NCI-H345 (cell line): ENCODE results near the gene SLC16A1.
"Not testable (repeated sequence)": the region's sequence is repeated elsewhere in the genome, so short reads cannot be mapped to it uniquely, and the experiment has no call there.

Experiments used
- DNase-seq: peaks from one replicate; lab custom pipeline; 2025; lab: John Stamatoyannopoulos, UW

SLC16A1 gene

GRCh38 chr1:112964347-112964746 is 8.4 kb upstream of the SLC16A1 start:
- DNase-seq, result no peak

DNA sequence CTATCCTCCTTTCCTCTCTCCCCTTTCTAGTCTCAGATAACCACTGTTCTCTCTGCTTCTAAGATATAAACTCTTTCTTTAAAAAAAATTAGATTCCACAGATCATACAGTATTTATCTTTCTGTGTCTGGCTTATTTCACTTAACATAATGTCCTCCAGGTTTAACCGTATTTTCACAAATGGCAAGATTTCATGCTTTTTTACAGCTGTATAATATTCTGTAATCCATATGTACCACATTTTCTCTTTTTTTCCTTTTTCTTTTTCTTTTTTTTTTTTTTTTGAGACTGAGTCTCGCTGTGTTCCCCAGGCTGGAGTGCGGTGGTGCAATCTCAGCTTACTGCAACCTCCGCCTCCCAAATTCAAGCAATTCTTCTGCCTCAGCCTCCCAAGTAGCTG is 5.1 kb upstream of the SLC16A1 start:
- no peak for DNase-seq

- no peak for DNase-seq
These were observed 4.4 kb upstream of the SLC16A1 start for GRCh38 chr1:112960384-112960783.

DNA sequence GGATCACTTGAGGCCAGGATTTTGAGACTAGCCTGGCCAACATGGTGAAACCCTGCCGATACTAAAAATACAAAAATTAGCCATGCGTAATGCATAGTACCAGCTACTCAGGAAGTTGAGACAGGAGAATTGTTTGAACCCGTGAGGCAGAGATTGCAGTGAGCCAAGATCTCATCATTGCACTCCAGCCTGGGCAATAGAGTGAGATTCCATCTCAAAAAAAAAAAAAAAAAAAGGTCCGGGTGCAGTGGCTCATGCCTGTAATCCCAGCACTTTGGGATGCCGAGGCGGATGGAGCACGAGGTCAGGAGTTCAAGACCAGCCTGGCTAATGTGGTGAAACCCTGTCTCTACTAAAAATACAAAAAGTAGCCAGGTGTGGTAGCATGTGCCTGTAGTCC is 2.2 kb upstream of the SLC16A1 start:
- not testable (repeated sequence) for DNase-seq

GRCh38 chr1:112957133-112957812 is 1.3 kb upstream of the SLC16A1 start:
- peak; percentile 18 for DNase-seq

- DNase-seq, result peak; percentile 31
These were observed 642 bp upstream of the SLC16A1 start for GRCh38 chr1:112956544-112957132.

GRCh38 chr1:112954945-112955772 is 837 bp downstream of the SLC16A1 start:
- peak; percentile 48 for DNase-seq

GRCh38 chr1:112954017-112954650 is 1.9 kb downstream of the SLC16A1 start:
- DNase-seq, result no peak

DNA sequence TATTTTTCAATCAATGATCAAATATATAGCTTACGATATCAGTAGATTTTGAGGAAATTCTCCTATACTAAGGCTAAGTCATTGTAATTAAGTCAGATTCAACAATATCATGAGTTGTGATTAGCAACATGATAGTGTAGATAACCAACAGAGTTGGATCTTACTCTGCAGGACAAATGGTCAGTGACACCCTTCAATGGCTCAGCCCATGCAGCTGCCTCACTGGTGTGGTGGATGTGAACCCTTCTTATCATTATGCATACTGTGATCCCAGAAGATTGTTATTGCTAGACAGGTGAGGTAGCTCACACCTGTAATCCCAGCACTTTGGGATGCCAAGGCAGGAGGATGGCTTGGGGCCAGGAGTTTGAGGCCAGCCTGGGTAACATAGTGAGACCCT is 5.6 kb downstream of the SLC16A1 start:
- DNase-seq, result no peak

DNA sequence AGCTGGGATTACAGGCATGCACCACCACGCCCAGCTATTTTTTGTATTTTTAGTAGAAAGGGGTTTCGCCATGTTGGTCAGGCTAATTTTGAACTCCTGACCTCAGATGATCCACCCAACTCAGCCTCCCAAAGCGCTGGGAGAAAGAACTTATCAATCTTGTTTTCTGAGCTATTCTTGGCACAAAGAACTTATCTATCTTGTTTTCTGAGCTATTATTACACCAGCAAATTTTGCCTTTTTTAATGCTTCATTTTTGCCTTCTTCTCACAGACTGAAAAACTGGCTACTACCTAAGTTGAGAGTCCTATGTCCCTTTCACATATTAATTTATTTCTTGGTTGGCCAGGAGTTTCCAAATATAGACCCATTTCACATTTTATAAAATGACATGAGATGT is 9.3 kb downstream of the SLC16A1 start:
- DNase-seq, result no peak

GRCh38 chr1:112939810-112940209 is 16.2 kb downstream of the SLC16A1 start:
- DNase-seq, result no peak

- DNase-seq, result no peak
These were observed 17.8 kb downstream of the SLC16A1 start for GRCh38 chr1:112938210-112938609.

DNA sequence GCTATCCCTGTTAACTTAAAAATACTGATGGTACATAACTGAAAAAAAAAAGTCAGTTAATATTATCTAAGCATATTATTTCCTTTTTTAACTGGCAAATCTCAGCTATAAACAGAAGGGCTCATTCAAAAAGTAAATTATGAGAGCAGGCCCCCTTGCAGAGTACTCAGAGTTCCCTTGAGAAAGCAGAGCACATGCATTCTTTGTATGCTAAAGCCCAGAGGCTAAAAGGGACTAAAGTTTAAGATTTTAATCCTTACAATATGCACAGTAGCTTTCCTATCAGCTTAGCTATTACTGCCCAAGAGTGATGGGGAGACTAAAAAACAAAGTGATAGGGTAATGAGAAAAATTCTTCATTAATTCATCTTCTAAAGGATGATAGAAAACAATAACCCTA is 18.5 kb downstream of the SLC16A1 start:
- no peak for DNase-seq

DNA sequence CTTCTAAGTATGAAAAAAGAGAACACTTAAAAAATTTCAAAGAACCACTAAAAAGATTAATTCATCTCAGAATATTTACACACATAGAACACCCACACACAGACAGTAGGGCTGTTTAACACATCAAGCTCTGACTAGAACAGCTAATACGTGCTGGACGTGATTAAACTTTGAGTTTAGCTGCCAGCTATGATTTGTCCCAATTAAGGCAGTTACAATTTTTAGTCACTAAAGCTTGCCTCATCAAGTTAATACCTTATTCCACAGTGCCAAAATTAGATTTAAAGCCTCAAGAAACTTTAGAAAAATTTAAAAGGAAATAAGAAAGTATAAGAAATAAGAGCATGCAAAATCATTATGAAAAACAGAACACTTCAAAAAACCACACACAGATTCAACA is 18.9 kb downstream of the SLC16A1 start:
- DNase-seq, result no peak

DNA sequence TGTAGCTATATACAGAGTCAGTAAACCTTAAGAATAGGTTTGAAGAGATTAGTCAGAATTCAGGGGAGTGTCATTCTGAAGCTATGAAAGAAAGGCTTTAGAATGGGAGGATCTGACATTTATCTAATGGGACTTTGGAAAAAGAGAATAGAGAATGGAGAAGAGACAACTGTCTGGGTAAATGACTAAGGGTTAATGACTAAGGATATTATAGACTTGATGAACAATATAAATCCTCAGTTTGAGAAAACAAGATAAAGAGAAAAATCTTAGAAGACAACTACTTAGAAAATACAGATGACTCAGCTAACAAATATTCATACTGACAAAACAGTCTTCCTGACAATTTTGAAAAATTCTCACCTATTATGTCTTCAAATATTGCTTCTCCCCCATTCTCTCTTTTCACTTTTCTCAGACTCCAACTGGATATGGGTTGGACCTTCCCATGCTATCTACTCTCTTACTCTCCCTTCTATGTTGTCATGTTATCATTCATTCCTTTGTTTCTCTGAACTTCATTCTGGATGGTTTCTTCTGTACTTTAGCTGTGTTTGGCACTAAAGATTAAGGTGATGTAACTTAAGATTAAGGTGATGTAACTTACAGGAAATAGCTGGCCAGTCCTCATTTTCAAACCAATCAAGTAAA is 20.4 kb downstream of the SLC16A1 start:
- DNase-seq, result no peak

- no peak for DNase-seq
These were observed 21.4 kb downstream of the SLC16A1 start for GRCh38 chr1:112934577-112934976.

- DNase-seq, result no peak
These were observed 22.0 kb downstream of the SLC16A1 start for GRCh38 chr1:112933820-112934571.

DNA sequence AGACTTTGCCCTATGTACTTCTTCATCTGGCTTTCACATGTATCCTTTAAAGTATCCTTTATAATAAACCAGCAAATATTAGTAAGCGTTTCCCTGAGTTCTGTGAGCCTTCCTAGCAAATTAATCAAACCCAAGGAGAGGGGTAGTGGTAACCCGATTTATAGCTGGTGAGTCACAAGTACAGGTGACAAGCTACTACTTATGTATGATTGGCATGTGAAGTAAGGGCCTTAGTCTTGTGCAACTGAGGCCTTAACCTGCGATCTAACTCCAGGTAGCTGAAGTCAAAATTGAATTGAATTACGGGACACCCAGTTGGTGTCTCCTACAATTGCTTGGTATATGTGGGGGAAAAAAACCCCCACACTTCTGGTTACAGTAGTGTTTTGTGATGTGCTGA is 26.0 kb downstream of the SLC16A1 start:
- no peak for DNase-seq

DNA sequence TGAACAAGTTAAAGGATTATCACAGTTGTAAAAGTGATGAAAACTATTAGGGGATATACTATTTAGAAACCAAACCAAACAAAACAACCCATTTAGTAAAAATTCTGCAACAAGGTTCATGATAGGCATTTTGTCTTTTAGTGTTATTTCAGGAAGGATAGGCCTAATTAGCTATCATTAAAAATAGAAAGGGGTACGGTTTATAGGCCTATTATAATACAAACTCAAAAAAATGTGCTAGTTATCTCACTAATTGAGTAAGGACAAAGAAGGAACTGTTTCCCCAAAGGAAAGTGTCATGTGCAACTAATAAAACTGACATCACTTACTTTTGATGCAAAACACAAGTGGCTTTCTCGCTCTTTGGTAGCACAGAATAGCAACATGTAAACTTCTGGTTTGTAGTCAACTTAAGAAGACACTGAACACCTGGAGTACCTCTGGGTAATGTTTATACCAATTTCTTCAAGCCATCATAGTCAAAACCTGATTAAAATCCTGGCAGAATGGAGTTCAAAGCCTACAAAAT is 28.5 kb downstream of the SLC16A1 start:
- DNase-seq, result no peak

GRCh38 chr1:112926858-112927257 is 29.1 kb downstream of the SLC16A1 start:
- DNase-seq, result no peak

GRCh38 chr1:112925015-112925414 is 31.0 kb downstream of the SLC16A1 start:
- DNase-seq, result no peak
